ENCODE results near the gene SRSF8. TPM values are rescaled to one million over a fixed set of nuclear protein-coding genes. Genes with fewer than 3 reads are reported as not detected.
"Not testable (repeated sequence)": the region's sequence is repeated elsewhere in the genome, so short reads cannot be mapped to it uniquely, and the experiment has no call there.

Gene SRSF8
- total RNA-seq, 1 experiment from 2014 or later = 25.1 TPM

- Histone ChIP-seq H3K14ac (ENCODE audit: insufficient read depth, low read length) (no peak overlapping the region), H3K9me3 (ENCODE audit: control insufficient read depth, low read depth, low read length) (no peaks in the 10 kb centered on the region), H3K27ac (ENCODE audit: insufficient read length, low read depth, low read length) (no peak overlapping the region), H3K56ac (ENCODE audit: insufficient read length, low read depth, low read length) (no peak overlapping the region), H2BK120ac (ENCODE audit: low read depth, low read length, poor library complexity, severe bottlenecking) (no peak overlapping the region), H3K23me2 (ENCODE audit: insufficient read length, low read depth, low read length, poor library complexity, severe bottlenecking) (no peaks in the 10 kb centered on the region), H2AFZ (ENCODE audit: low read length) (no peak overlapping the region), H3K23ac (ENCODE audit: insufficient read length, low read depth, low read length) (no peak overlapping the region), H3K79me1 (ENCODE audit: insufficient read depth, low read depth, low read length, poor library complexity, severe bottlenecking) (no peaks in the 10 kb centered on the region), H4K20me1 (ENCODE audit: control insufficient read depth, insufficient read depth, insufficient read length) (no peaks in the 10 kb centered on the region), H4K5ac (ENCODE audit: insufficient read length, low read depth, low read length) (no peak overlapping the region), H2BK12ac (ENCODE audit: insufficient read length, low read depth, low read length) (no peak overlapping the region), H3K27me3 (ENCODE audit: insufficient read depth, low read length) (no peaks in the 10 kb centered on the region), H2BK15ac (ENCODE audit: low read depth, low read length) (no peak overlapping the region), H3K9ac (ENCODE audit: extremely low read depth, insufficient read length, low read length) (no peak overlapping the region), H4K91ac (ENCODE audit: insufficient read length, low read depth, low read length) (no peak overlapping the region), H2AK5ac (ENCODE audit: insufficient read length, low read length) (no peak overlapping the region), H3K4me1 (ENCODE audit: insufficient read depth, low read length) (peaks cover 4% of the 10 kb centered on the region; the same call in 1 of the 2 replicates), H3T11ph (ENCODE audit: low read length) (no peak overlapping the region), H4K8ac (replicated peaks; ENCODE audit: insufficient read length, low read depth, low read length) (no peak overlapping the region), H2BK20ac (ENCODE audit: low read depth, low read length, poor library complexity, severe bottlenecking) (no peak overlapping the region), H3K4ac (ENCODE audit: low read depth, low read length) (no peak overlapping the region), H2BK5ac (ENCODE audit: insufficient read length, low read length) (no peak overlapping the region), H3K18ac (ENCODE audit: insufficient read length, low read depth, low read length) (no peak overlapping the region), H3K4me2 (ENCODE audit: insufficient read depth, insufficient read length, low read length) (no peak overlapping the region), H3K79me2 (ENCODE audit: insufficient read depth, low read length) (no peaks in the 10 kb centered on the region)
- Mint-ChIP-seq H3K36me3 (ENCODE audit: insufficient read depth in 1 of 3, low read depth in 3 of 3) (peaks cover 0 to 2% (median 0%) of the 10 kb centered on the region in 3 experiments; a peak in 2 of 7 replicates), H3K4me3 (no peak overlapping the region), H3K27ac (no peak overlapping the region), H3K9me3 (peaks cover 5% of the 10 kb centered on the region in 2 experiments; a peak in 4 of 5 replicates), H3K27me3 (ENCODE audit: low read depth) (peaks cover 8% of the 10 kb centered on the region), H3K4me1 (peaks cover 21 to 25% of the 10 kb centered on the region in 2 experiments)
- WGBS (ENCODE audit: extremely low coverage, insufficient read length, low lambda C conversion rate) = no CpG with 5 or more reads among the region's 6 CpGs
- no peak for DNase-seq
- TF ChIP-seq CTCF (conservative IDR thresholded peaks at IDR 0.05) = no peak
Measured at GRCh38 chr11:95108671-95109551, 42.2 kb downstream of the SRSF8 start.

GRCh38 chr11:95111471-95111870 lies 44.8 kb downstream of the SRSF8 start:
- H3K14ac ChIP-seq (ENCODE audit: insufficient read depth, low read length); H3K4me1 ChIP-seq (ENCODE audit: insufficient read depth, low read length); H3K36me3 Mint-ChIP-seq (ENCODE audit: insufficient read depth in 1 of 3, low read depth in 3 of 3); H4K5ac ChIP-seq (ENCODE audit: insufficient read length, low read depth, low read length); H3K23ac ChIP-seq (ENCODE audit: insufficient read length, low read depth, low read length); H3K79me2 ChIP-seq (ENCODE audit: insufficient read depth, low read length); H4K91ac ChIP-seq (ENCODE audit: insufficient read length, low read depth, low read length); H3K9me3 Mint-ChIP-seq; H3K27ac Mint-ChIP-seq; H3K4me3 Mint-ChIP-seq; H2BK15ac ChIP-seq (ENCODE audit: low read depth, low read length); H3K18ac ChIP-seq (ENCODE audit: insufficient read length, low read depth, low read length); H4K8ac ChIP-seq (replicated peaks; ENCODE audit: insufficient read length, low read depth, low read length); H3K27me3 Mint-ChIP-seq (ENCODE audit: low read depth); H2BK20ac ChIP-seq (ENCODE audit: low read depth, low read length, poor library complexity, severe bottlenecking); H3K9me3 ChIP-seq (ENCODE audit: control insufficient read depth, low read depth, low read length); H2BK120ac ChIP-seq (ENCODE audit: low read depth, low read length, poor library complexity, severe bottlenecking); H4K20me1 ChIP-seq (ENCODE audit: control insufficient read depth, insufficient read depth, insufficient read length); H3K23me2 ChIP-seq (ENCODE audit: insufficient read length, low read depth, low read length, poor library complexity, severe bottlenecking); H3K9ac ChIP-seq (ENCODE audit: extremely low read depth, insufficient read length, low read length); H3K4me2 ChIP-seq (ENCODE audit: insufficient read depth, insufficient read length, low read length); H2BK12ac ChIP-seq (ENCODE audit: insufficient read length, low read depth, low read length); H3T11ph ChIP-seq (ENCODE audit: low read length); H3K27ac ChIP-seq (ENCODE audit: insufficient read length, low read depth, low read length); H2AK5ac ChIP-seq (ENCODE audit: insufficient read length, low read length); H3K79me1 ChIP-seq (ENCODE audit: insufficient read depth, low read depth, low read length, poor library complexity, severe bottlenecking); H2BK5ac ChIP-seq (ENCODE audit: insufficient read length, low read length); H3K4ac ChIP-seq (ENCODE audit: low read depth, low read length); H2AFZ ChIP-seq (ENCODE audit: low read length); DNase-seq; H3K56ac ChIP-seq (ENCODE audit: insufficient read length, low read depth, low read length); H3K27me3 ChIP-seq (ENCODE audit: insufficient read depth, low read length): not testable (repeated sequence)
- WGBS (ENCODE audit: extremely low coverage, insufficient read length, low lambda C conversion rate) = no CpG with 5 or more reads among the region's 3 CpGs
- H3K4me1 Mint-ChIP-seq = peaks cover 21 to 25% of the 10 kb centered on the region in 2 experiments
